Dermis blood vessel endothelial cell (primary cell): ENCODE measurements around the gene LRRFIP1. TPM values are rescaled to one million over a fixed set of nuclear protein-coding genes. Genes with fewer than 3 reads are reported as not detected.

Experiments used
- DNase-seq: peaks from one replicate; pipeline ENCODE4 v3.0.0; 2010
- total RNA-seq: library from RNA; depleted of rRNA; stranded (reverse); fragments of >200 nt; gene quantifications from 2 replicates; pipeline ENCODE4 v1.2.3, GENCODE V29; 2014

LRRFIP1 gene
- total RNA-seq, 1 donor from 2014 or later = 198 TPM

DNA sequence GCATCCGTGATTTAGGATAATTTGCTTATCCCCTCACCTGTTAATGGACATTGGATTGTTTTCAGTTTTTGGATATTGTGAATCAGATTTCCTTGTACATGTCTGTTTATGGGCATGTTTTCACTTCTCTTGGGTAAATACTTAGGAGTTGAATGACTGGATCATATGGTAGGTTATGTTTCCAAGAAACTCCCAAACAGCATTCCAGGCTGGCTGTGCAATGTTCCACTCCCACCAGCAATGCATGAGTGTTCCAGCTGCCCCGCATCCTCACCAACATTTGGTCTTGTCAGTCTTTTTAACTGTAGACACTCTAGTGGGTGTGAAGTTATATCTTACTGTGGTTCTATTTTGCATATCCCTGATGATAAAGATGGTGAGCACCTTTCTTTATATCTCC, 8.9 kb upstream of the LRRFIP1 start:
- peak; percentile 45 for DNase-seq

DNA sequence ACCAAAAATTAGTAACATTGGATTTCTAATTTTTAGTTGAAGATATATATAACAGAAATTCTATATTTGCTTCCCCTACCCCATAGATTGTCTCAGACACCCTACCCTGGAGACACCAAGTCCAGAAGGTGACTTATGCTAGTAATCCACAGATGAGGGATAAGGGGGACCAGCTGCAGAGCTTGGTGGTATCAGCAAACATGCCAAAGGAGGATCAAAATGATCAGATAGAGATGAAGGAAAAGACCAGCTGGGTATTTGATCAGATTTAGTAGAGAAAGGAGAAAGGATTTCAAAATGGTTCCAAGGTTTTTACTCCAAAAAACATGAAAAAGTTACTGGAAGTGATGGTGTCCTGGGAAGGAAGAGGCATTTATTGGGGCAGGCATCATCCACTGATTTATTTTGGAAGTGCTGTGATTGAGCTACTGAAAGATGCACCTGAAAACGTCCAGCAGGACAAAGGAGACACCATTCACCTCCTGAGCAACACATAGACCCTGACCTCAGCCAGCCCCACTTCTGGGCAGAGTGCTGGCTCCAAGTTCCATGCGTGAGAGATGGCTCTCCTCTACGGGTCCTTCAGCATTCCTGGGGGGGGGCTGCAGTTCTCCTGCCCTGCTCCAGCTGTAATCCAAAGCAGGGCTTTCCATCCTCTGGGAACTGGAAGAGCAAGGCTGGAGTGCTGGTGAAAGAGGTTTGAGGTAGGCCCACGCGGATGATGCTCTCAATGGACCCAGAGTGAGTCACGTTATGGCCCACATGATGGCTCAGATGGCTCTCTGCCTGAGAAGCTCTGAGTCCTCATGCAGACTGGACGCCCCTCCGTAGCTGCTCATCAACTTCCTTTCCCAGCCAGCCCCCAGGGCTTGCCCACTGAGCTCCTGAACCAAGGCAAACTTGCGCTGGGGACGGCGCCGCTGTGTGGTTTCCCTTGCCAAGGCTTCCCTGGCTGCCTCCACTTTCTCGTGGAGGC, 3.7 kb upstream of the LRRFIP1 start:
- no peak for DNase-seq

DNA sequence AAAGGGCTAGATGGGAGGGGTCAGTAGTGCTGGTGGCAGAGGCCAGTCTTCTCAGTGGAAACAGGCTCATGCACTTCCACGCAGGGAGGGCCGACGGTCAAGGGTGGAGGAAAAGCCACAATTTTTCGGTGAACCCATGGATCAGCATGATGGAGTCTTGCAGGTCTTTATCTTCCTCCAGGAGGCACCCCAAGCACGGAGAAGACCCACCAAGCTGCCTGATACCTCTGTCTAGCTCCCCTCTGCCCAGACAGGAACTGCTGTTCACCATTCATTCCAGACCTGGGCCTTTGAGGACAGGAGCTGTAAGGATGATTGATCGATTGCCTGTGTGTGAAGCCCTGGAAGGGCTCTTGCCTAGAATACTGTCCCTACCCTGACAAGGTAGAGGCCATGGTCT, 2.8 kb upstream of the LRRFIP1 start:
- no peak for DNase-seq

GRCh38 chr2:237625216-237625705, 2.1 kb upstream of the LRRFIP1 start:
- DNase-seq = peak; percentile 33

DNA sequence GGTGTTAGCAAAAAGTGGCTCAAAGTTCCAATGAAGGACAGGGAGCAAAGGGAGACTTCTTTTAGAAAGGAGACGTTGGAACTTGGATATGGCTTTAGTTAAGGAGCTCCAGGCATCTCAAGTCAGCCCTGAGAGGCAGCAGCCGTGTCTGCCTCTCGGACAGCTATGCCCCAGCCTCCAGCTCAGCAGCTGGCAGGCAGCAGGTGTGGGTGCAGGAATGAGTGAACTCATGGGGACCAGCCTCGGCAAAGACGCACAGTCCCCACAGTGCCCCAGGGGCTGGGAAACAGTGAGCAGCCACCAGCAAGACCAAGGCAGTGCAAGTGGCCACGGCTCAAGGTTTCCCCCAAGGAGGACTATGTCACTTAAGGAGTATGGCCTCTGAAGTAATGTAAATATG, 1.6 kb upstream of the LRRFIP1 start:
- no peak for DNase-seq

DNA sequence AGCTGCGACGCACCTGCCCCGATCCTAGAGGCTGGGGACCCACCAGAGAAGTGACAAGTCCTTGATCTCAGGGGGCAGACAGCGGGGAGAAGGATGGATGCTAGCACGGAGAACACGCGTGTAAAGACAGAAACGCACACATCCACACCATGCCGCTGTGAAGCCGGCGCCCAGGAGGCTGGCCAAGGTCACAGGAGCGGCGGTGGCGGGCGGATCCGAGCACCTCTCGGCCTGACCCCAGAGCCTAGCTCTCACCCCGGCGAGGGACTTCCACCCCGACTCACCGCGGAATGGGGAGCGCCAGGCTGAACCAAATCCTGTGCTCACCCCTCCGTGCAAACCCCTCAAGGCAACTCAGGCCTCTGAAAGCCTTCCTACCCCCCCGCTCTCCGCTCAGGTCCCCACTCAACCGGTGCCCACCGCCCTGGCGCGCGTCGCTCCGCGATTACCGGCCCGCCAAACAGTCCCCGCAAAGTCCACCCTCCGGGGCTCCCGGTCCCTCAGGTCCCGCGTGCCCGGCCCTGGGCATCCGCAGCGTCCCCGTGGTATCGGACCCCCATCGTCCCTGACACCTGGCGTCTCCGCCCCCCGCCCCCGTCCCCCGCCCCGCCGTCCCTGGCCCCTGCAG, 460 bp upstream of the LRRFIP1 start:
- DNase-seq = no peak

- no peak for DNase-seq
These were observed 1.1 kb downstream of the LRRFIP1 start for GRCh38 chr2:237628247-237629187.

GRCh38 chr2:237629188-237629534, 1.8 kb downstream of the LRRFIP1 start:
- no peak for DNase-seq

DNA sequence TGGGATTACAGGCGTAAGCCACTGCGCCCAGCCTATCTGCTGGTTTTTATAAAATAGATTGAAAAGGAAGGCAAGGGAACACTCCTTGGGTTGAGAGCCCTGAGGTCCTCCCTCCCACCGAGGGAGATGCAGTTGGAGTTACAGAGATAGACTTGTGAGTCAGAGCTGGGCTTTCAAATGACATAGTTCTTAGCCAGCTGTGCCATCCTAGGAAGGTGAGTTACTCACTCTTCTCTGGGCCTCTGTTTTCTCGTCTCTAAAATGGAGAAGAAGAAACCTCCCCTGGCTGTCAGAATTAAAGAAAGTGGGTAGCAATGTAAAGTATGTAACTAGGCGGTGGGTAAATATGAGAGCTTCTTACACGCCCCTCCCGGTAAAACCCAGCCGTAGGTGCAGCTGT, 2.4 kb downstream of the LRRFIP1 start:
- DNase-seq = peak; percentile 36

DNA sequence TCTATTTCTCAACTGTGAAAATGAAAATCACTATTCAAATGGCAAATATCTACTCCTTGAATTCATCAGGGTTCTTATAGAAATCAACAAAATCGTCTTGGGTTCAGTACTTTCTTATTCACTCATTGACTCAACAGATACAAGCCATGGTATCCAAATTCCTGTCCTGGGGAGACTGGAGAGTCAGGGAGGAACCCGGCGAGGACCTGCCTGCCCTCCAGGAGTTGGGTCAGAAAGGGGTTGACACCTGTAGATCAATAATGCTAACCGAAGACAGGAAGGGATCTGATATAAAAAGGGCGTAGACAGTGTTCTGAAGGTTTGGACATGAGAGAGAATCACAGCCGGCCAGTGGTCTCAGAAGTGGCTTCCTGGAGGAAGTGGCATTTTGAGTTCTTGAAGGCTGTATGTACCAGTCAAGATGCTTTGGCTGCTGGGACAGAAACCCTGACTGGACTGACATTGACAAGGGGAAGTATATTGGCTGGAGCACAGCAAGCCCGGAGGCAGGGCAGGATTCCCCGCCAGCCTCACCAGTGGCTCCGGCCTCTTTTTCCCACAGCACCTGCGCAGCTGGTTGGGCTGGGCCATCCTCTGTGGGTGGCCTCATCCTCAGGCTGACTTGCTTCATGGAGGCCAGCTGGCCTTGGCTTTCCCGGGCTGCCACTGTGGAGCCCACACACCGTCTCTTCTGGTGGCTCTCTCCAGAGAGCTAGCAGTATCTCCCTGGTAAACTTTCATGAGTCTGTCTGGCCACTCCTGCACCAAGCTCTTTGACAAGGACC, 3.0 kb downstream of the LRRFIP1 start:
- DNase-seq = no peak

GRCh38 chr2:237631007-237631785, 3.8 kb downstream of the LRRFIP1 start:
- DNase-seq = peak; percentile 21

DNA sequence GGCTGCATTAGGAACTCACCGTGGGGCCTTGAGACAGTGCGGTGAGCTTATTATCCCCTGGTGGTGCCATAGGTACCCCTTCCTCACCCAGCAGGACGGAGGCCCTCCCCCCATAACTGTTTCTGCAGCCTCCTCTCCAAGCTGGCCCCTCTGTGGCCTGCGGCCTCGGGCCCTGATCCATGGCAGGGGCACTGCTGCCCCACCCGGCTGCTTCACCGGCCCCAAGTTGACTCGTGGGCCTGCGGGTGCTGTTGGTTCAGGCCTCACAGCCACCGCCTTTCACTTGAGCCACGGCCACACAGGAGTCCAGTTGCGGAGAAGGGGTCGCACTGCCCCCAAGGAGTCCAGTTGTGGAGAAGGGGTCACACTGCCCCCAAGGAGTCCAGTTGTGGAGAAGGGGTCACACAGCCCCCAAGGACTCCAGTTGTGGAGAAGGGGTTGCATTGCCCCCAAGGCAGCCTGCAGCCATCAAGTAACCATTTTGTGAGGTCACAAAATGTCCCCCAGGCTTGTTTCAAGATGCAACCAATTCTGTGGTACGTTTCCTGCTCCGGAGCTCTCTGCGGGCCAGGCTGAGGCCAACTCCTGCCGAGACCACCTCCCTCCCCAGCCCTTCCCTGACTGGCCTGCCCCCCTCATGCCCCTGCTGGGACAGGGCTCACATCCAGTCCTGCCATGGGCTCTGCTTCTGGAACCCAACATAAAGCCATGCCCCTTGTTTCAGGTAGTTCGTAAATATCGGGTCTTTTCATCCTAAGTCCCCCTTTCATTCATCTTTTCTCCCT, 4.6 kb downstream of the LRRFIP1 start:
- DNase-seq = no peak

- no peak for DNase-seq
These were observed 5.7 kb downstream of the LRRFIP1 start for GRCh38 chr2:237633061-237633561.

- DNase-seq = no peak
These were observed 9.2 kb downstream of the LRRFIP1 start for GRCh38 chr2:237636578-237636977.

DNA sequence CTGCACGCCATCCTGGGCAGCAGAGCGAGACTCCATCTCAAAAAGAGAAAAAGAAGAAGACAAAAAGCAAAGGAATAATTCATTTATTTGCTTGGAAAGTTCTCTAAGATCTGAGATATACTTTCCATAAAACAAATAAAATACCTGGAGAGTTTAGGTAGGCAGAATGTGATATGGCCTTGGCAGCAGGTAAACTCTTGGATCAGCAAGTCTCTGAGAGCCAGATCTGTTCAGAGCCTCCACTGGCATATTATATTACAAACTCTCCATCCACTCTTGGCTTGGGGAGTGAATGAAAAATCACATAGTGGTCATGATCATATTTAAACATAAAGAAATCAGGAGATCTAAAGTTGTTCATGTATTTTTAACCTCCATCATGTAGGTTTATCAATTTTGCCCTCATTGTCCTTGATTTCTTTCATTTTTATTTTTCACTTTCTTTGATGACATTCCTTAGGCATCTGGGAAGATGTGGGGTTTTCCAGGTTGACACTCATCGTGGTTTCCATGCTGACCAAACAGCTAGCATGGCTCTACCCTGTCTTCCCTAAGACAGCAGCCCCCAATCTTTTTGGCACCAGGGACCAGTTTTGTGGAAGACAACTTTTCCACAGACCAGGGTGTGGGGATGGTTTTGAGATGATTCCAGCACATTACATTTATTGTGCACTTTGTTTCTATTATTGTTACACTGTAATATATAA, 10.2 kb downstream of the LRRFIP1 start:
- DNase-seq = no peak

GRCh38 chr2:237638176-237638575, 10.8 kb downstream of the LRRFIP1 start:
- DNase-seq = no peak

- no peak for DNase-seq
These were observed 11.9 kb downstream of the LRRFIP1 start for GRCh38 chr2:237639052-237639835.

GRCh38 chr2:237639836-237640220, 12.4 kb downstream of the LRRFIP1 start:
- no peak for DNase-seq
